Measurements from ENCODE around the gene COA8. TPM values are rescaled to one million over a fixed set of nuclear protein-coding genes. Genes with fewer than 3 reads are reported as not detected.

The COA8 gene
- total and polyA plus RNA-seq, 10 of the 15 experiments (the other 5 are each of a cell fraction or from before 2014, with no cell fraction given) = 6.1 to 69.5 (median 25.8) TPM

DNA sequence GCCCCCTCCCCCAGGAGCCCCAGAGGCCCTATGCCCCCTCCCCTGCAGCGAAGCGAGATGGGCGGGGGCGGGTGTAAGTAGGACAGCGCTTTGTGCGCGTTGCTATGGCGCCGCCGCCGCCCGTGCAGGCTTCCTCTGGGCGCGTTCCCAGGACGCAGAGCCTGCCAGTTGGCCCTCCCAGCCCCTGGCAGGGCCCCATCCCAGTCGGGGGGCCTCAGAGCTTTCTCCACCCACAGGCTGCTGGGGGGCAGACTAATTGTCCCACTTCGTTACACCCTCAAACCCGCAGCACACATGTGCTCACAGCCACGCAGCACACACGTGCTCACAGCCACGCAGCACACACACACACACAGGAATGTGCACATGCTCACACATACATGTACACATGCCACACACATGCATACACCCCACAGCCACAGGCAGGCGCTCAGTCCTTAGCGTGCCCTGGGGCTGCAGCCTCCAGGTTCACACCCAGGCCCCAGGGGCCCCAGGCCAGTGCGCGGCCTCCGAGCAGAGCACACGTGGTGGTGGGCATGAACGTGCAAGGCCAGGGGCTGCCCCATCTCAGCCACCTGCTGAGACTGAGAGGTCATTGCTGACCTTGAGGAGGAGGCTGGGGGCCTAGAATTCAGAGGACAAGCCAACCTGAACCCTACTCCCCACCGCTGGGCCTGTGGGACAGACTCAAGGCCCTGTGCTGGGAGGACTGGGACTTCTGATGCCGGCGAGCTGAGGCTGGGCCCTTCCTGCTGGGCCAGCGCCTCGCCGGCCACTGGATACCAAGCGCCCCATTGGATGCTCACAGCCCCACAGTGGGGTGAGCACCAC is 18.2 kb upstream of the COA8 start:
- ChIA-PET POLR2A (interaction anchor here (1.3 kb wide), 1 partner anchor 24 kb away, joined by 4 read pairs; no protein-coding TSS in a partner anchor), CTCF (interaction anchor here (0.5 to 5.7 kb wide), 4 partner anchors 23 to 206 kb away, joined by 3 to 53 read pairs (median 3); no protein-coding TSS in a partner anchor), RAD21 (ENCODE audit: unreplicated experiment) (interaction anchor here (1.0 to 1.6 kb wide), 2 partner anchors 26 to 43 kb away, joined by 4 to 10 read pairs; no protein-coding TSS in a partner anchor), SMC1A (ENCODE audit: uncharacterized antibody, unreplicated experiment) (interaction anchor here (1.9 kb wide), 1 partner anchor 24 kb away, joined by 5 read pairs; no protein-coding TSS in a partner anchor)
- TF ChIP-seq SRF (IDR thresholded peaks at IDR 0.05; ENCODE audit: low read depth in 2 of 2, low read length in 2 of 2) (no peak), STAT1 (conservative IDR thresholded peaks at IDR 0.05) (no peak), LARP7 (IDR thresholded peaks at IDR 0.05) (no peak)
- TF ChIP-seq, protein P1, sequence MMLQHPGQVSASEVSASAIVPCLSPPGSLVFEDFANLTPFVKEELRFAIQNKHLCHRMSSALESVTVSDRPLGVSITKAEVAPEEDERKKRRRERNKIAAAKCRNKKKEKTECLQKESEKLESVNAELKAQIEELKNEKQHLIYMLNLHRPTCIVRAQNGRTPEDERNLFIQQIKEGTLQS (IDR thresholded peaks at IDR 0.05; ENCODE audit: borderline replicate concordance, extremely low read depth, low read depth, low read length) = no peak
- no peak overlapping the region for H3K9ac ChIP-seq (ENCODE audit: control insufficient read depth, insufficient read depth, low read length)
- no peaks in the 10 kb centered on the region for H3K79me2 ChIP-seq (ENCODE audit: control insufficient read depth, insufficient read depth, low read length)
- no peaks in the 10 kb centered on the region for H3K4me1 ChIP-seq (ENCODE audit: control insufficient read depth, insufficient read depth, low read length)
- H3K9me3 ChIP-seq (replicated peaks; ENCODE audit: control insufficient read depth, insufficient read depth, low read length) = no peaks in the 10 kb centered on the region
- no peak overlapping the region for H3K4me2 ChIP-seq (ENCODE audit: control insufficient read depth, insufficient read depth)
- no peak for FAIRE-seq
- DNase-seq (ENCODE audit: low read depth, low spot score) = no peak
- no peak for ATAC-seq
- H4K20me1 ChIP-seq (ENCODE audit: control insufficient read depth, insufficient read depth) = no peaks in the 10 kb centered on the region
- intact Hi-C loops (cut with micrococcal nuclease; ENCODE audit: unreplicated experiment) (no loop called here), in situ Hi-C loops (cut with MboI) (no loop called here)
- no peak overlapping the region for H3K4me3 ChIP-seq
- H3K36me3 ChIP-seq (ENCODE audit: control insufficient read depth in 2 of 2, insufficient read depth in 2 of 2, low read length in 1 of 2) = no peaks in the 10 kb centered on the region
- H3K27ac ChIP-seq (ENCODE audit: control insufficient read depth, insufficient read depth) = no peak overlapping the region
- H2AFZ ChIP-seq (ENCODE audit: control insufficient read depth, low read depth, low read length) = no peak overlapping the region
- no TSS peak for BruUV-seq (replicated peaks)
- no peaks in the 10 kb centered on the region for H3K27me3 ChIP-seq (replicated peaks in 1 of 2; ENCODE audit: control insufficient read depth in 2 of 2, insufficient read depth in 2 of 2, low read length in 1 of 2)
- 59% methylated on average over 16 of the region's 35 CpGs for WGBS (ENCODE audit: insufficient coverage, insufficient replicate concordance, low lambda C conversion rate, missing lambda C conversion rate)
